Measurements from ENCODE around the gene EXD3.
A peak's percentile ranks its signal among the peaks of the same experiment; 100 is the strongest.

Gene EXD3

GRCh38 chr9:137309368-137310188 is 113.4 kb downstream of the EXD3 start:
- DNase-seq (ENCODE audit: low read depth in 2 of 2, low spot score in 1 of 2): no peak

- no peak for DNase-seq (ENCODE audit: low read depth in 2 of 2, low spot score in 1 of 2)
Observed at GRCh38 chr9:137308057-137308619, 114.8 kb downstream of the EXD3 start.

GRCh38 chr9:137307255-137308056 is 115.5 kb downstream of the EXD3 start:
- no peak for DNase-seq (ENCODE audit: low read depth in 2 of 2, low spot score in 1 of 2)

GRCh38 chr9:137306850-137307254 is 116.1 kb downstream of the EXD3 start:
- DNase-seq (ENCODE audit: low read depth in 2 of 2, low spot score in 1 of 2): no peak

GRCh38 chr9:137306066-137306849 is 116.7 kb downstream of the EXD3 start:
- DNase-seq (ENCODE audit: low read depth in 2 of 2, low spot score in 1 of 2): no peak

GRCh38 chr9:137305798-137306065 is 117.2 kb downstream of the EXD3 start:
- DNase-seq (ENCODE audit: low read depth in 2 of 2, low spot score in 1 of 2): no peak

- DNase-seq (ENCODE audit: low read depth in 2 of 2, low spot score in 1 of 2): no peak
Observed at GRCh38 chr9:137305060-137305797, 117.7 kb downstream of the EXD3 start.

- no peak for DNase-seq (ENCODE audit: low read depth in 2 of 2, low spot score in 1 of 2)
Observed at GRCh38 chr9:137304383-137305059, 118.4 kb downstream of the EXD3 start.

GRCh38 chr9:137303893-137304382 is 119.0 kb downstream of the EXD3 start:
- no peak for DNase-seq (ENCODE audit: low read depth in 2 of 2, low spot score in 1 of 2)

- no peak for DNase-seq (ENCODE audit: low read depth in 2 of 2, low spot score in 1 of 2)
Observed at GRCh38 chr9:137303151-137303892, 119.6 kb downstream of the EXD3 start.

GRCh38 chr9:137302449-137303150 is 120.4 kb downstream of the EXD3 start:
- DNase-seq (ENCODE audit: low read depth in 2 of 2, low spot score in 1 of 2): no peak

GRCh38 chr9:137302118-137302448 is 120.9 kb downstream of the EXD3 start, which contains the start of gene NRARP:
TSS of gene NRARP (minus strand) at chr9:137302271. CDS start at chr9:137301928, 343 bp downstream.
- peak; percentile 75 to 84 for DNase-seq (ENCODE audit: low read depth in 2 of 2, low spot score in 1 of 2)

- no peak for DNase-seq (ENCODE audit: low read depth in 2 of 2, low spot score in 1 of 2)
Observed at GRCh38 chr9:137301081-137301947, 121.6 kb downstream of the EXD3 start.

- DNase-seq (ENCODE audit: low read depth in 2 of 2, low spot score in 1 of 2): no peak
Observed at GRCh38 chr9:137300567-137301080, 122.3 kb downstream of the EXD3 start.

GRCh38 chr9:137299938-137300337 is 123.0 kb downstream of the EXD3 start:
- no peak for DNase-seq (ENCODE audit: low read depth in 2 of 2, low spot score in 1 of 2)

- DNase-seq (ENCODE audit: low read depth in 2 of 2, low spot score in 1 of 2): no peak
Observed at GRCh38 chr9:137299203-137299565, 123.8 kb downstream of the EXD3 start.

GRCh38 chr9:137298401-137299202 is 124.4 kb downstream of the EXD3 start:
- DNase-seq (ENCODE audit: low read depth in 2 of 2, low spot score in 1 of 2): no peak
